Endothelial cell of umbilical vein (primary cell): Measurements from ENCODE around the gene OR2L8. TPM values are rescaled to one million over a fixed set of nuclear protein-coding genes. Genes with fewer than 3 reads are reported as not detected.

Experiments
- BruUV-seq: library from RNA; stranded (reverse); fragments of 400-500 nt; replicated peaks from 2 replicates; lab custom pipeline; 2021; lab: Mats Ljungman, UMichigan
- CTCF ChIA-PET: fragments of 300-600, 350-600 bp; sonication (Branson Sonifier 250); formaldehyde crosslinking; loops from one replicate; lab custom pipeline; 2021; ENCODE audit warnings: antibody characterized with exemption, inconsistent platforms; lab: Charles Lee
- POLR2A ChIA-PET: fragments of 300-600, 350-600 bp; sonication (Branson Sonifier 250); formaldehyde crosslinking; loops from one replicate; lab custom pipeline; 2021; ENCODE audit warnings: antibody characterized with exemption, inconsistent platforms; lab: Charles Lee
- DNase-seq: peaks from one replicate; pipeline ENCODE4 v3.0.0-alpha.2; 2011; ENCODE audit warnings: low read depth, low spot score
- FAIRE-seq: peaks from 2 replicates; lab custom pipeline; 2011; peaks lifted over from hg19 to GRCh38; lab: Jason Lieb, UNC
- H2AFZ ChIP-seq: 2 replicates; pipeline ENCODE4 v1.6.0; 2012; ENCODE audit warnings: low read depth, low read length, control low read depth, inconsistent platforms
- H3K27ac ChIP-seq: 2 replicates; pipeline ENCODE4 v1.5.1; 2011; ENCODE audit warnings: low read depth, mild to moderate bottlenecking, control low read depth, low read length, moderate library complexity; ENCODE audit not compliant: insufficient read depth
- H3K27me3 ChIP-seq, 2 experiments: 2 replicates each; pipeline versions ENCODE4 v1.6.0 to v1.6.1; 2011; ENCODE audit warnings: low read length in 2 of 2, mixed read lengths in 1 of 2; ENCODE audit not compliant: control insufficient read depth in 2 of 2, insufficient read depth in 2 of 2
- H3K36me3 ChIP-seq, 2 experiments: 2 replicates in 1 of 2; 3 replicates in 1 of 2; pipeline ENCODE4 v1.5.1; 2011; ENCODE audit warnings: low read length in 2 of 2, mild to moderate bottlenecking in 1 of 2, moderate library complexity in 1 of 2; ENCODE audit not compliant: control insufficient read depth in 2 of 2, insufficient read depth in 2 of 2; ENCODE audit errors: extremely low read depth in 1 of 2
- H3K4me1 ChIP-seq: 3 replicates; pipeline ENCODE4 v1.5.1; 2011; ENCODE audit warnings: mild to moderate bottlenecking, low read length; ENCODE audit not compliant: control insufficient read depth, insufficient read depth; ENCODE audit errors: extremely low read depth
- H3K4me2 ChIP-seq: 2 replicates; pipeline ENCODE4 v1.6.1; 2011; ENCODE audit warnings: low read length, control low read depth, mixed read lengths; ENCODE audit not compliant: insufficient read depth
- H3K4me3 ChIP-seq, 3 experiments: fragments of 200-600 bp in 1 of 3; sonication (generic), shearing (Covaris generic) in 1 of 3; replicated peaks in 1 of 3; 2 replicates each; pipeline ENCODE4 v1.5.1; 2011 to 2016; ENCODE audit warnings: control low read depth in 3 of 3, low read length in 3 of 3, mild to moderate bottlenecking in 2 of 3, inconsistent platforms in 1 of 3, low read depth in 1 of 3, moderate library complexity in 1 of 3; ENCODE audit not compliant: insufficient read depth in 1 of 3
- H3K79me2 ChIP-seq: 2 replicates; pipeline ENCODE4 v1.6.0; 2012; ENCODE audit warnings: low read length, inconsistent platforms; ENCODE audit not compliant: control insufficient read depth, insufficient read depth
- H3K9ac ChIP-seq: replicated peaks from 2 replicates; pipeline ENCODE3; 2011; ENCODE audit warnings: low read length, control low read depth; ENCODE audit not compliant: insufficient read depth; ENCODE audit errors: extremely low read depth
- H3K9me1 ChIP-seq: replicated peaks from 3 replicates; pipeline ENCODE4 v1.6.0; 2011; ENCODE audit warnings: mild to moderate bottlenecking, low read length; ENCODE audit not compliant: control insufficient read depth, insufficient read depth; ENCODE audit errors: extremely low read depth
- H3K9me3 ChIP-seq: replicated peaks from 2 replicates; pipeline ENCODE4 v1.5.1; 2012; ENCODE audit warnings: low read length, inconsistent platforms; ENCODE audit not compliant: control insufficient read depth, insufficient read depth
- H4K20me1 ChIP-seq: replicated peaks from 2 replicates; pipeline ENCODE3; 2011; ENCODE audit warnings: mild to moderate bottlenecking, low read length; ENCODE audit not compliant: control insufficient read depth, insufficient read depth; ENCODE audit errors: extremely low read depth
- EZH2 ChIP-seq: IDR thresholded peaks from 2 replicates; pipeline ENCODE4 v1.6.1; 2012; ENCODE audit warnings: borderline replicate concordance, low read depth, mild to moderate bottlenecking, moderate library complexity, low read length, inconsistent platforms; ENCODE audit not compliant: severe bottlenecking
- FOS ChIP-seq: IDR thresholded peaks from 2 replicates; pipeline ENCODE4 v1.6.1; 2011; ENCODE audit warnings: mild to moderate bottlenecking, low read length, moderate library complexity, borderline replicate concordance; ENCODE audit not compliant: insufficient read depth
- GATA2 ChIP-seq: IDR thresholded peaks from 2 replicates; pipeline ENCODE4 v1.7.0; 2011; ENCODE audit warnings: low read depth, mild to moderate bottlenecking, moderate library complexity, mixed read lengths, low read length; ENCODE audit not compliant: insufficient read length, insufficient read depth
- JUN ChIP-seq: IDR thresholded peaks from 2 replicates; pipeline ENCODE4 v1.6.1; 2011; ENCODE audit warnings: borderline replicate concordance, low read depth; ENCODE audit not compliant: insufficient read length, insufficient read depth
- MYC ChIP-seq: IDR thresholded peaks from one replicate; pipeline ENCODE4 v1.6.1; 2011; ENCODE audit warnings: mild to moderate bottlenecking, low read depth, low read length
- POLR2A ChIP-seq: IDR thresholded peaks from 2 replicates; pipeline ENCODE4 v1.6.1; 2012; ENCODE audit warnings: low read depth, mild to moderate bottlenecking, control low read depth, low read length
- POLR2AphosphoS5 ChIP-seq: IDR thresholded peaks from 2 replicates; pipeline ENCODE4 v1.6.1; 2012; ENCODE audit warnings: low read depth, mild to moderate bottlenecking, control low read depth, low read length, moderate library complexity; ENCODE audit not compliant: insufficient read depth
- dilution Hi-C: fragments of 300-500 bp; cut with MboI; formaldehyde crosslinking; loops from one replicate; pipeline ENCODE4 v1.15.0; 2019; ENCODE audit warnings: low sequenced_read_pairs; ENCODE audit not compliant: extremely low pct_ligation_motif_present
- intact Hi-C: fragments of 100-400 bp; cut with micrococcal nuclease; formaldehyde crosslinking; loops from one replicate; pipeline ENCODE4 v1.10.0; 2022
- polyA plus RNA-seq, 4 experiments: library from polyadenylated mRNA; depleted of rRNA in 3 of 4; stranded (reverse) in 3 of 4; unstranded in 1 of 4; fragments of >200 nt; gene quantifications; 2 replicates each; pipeline versions ENCODE4 v1.2.1 to v1.2.3, GENCODE V29; 2011 to 2012; ENCODE audit warnings: missing spikeins in 1 of 4
- total RNA-seq: library from RNA; stranded (reverse); gene quantifications from 2 replicates; pipeline ENCODE4 v1.2.3, GENCODE V29; 2021
- TF ChIP-seq, protein P1 (sequence below), 2 donors: IDR thresholded peaks; 1 replicate in 1 of 2; 2 replicates in 1 of 2; pipeline ENCODE4 v1.5.1; 2011; ENCODE audit warnings: low read length in 2 of 2, mild to moderate bottlenecking in 2 of 2, moderate library complexity in 2 of 2, control low read depth in 1 of 2, inconsistent platforms in 1 of 2, low read depth in 1 of 2; ENCODE audit not compliant: insufficient read depth in 1 of 2; ENCODE audit errors: extremely low read depth in 1 of 2
- TF ChIP-seq, protein P2 (sequence below): IDR thresholded peaks from 2 replicates; pipeline ENCODE4 v1.6.1; 2011; ENCODE audit not compliant: insufficient read depth, insufficient read length

OR2L8 gene
- total and polyA plus RNA-seq, 2 donors (not counting 3 experiments of a cell fraction or from before 2014, with no cell fraction given): not detected

DNA sequence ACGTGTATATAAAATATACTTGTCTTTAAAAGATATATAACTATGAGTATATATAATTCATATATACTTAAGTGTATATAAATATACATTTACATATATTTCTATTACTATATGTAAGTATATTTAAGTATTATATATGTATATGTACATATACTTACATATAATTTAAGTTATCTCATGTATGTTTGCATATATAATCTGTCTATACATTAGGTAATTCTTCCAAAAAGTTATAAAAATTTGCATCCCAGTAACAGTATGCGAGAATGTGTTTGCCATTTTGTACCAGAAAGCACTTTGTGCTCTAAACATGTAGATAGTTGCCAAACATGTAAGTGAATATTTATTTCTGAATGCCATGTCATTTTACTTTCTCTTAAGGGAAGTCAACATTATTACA, 16.3 kb downstream of the OR2L8 start, which contains the start of gene OR2AK2:
OR2AK2 (plus strand) TSS at position 301 of the 400 bp plus-strand sequence. CDS start 144 bp downstream, outside the sequence.
- DNase-seq (no peak), FAIRE-seq (no peak)
- Histone ChIP-seq H3K9ac (no peak within 1 kb of the TSS), H3K27me3 (no peaks in the 10 kb centered on the region), H3K4me1 (no peaks in the 10 kb centered on the region), H3K9me3 (peaks cover 6% of the 10 kb centered on the region), H4K20me1 (no peaks in the 10 kb centered on the region), H3K4me3 (no peak within 1 kb of the TSS), H3K79me2 (no peaks in the 10 kb centered on the region), H3K9me1 (no peaks in the 10 kb centered on the region), H3K36me3 (no peaks in the 10 kb centered on the region), H2AFZ (no peak within 1 kb of the TSS), H3K27ac (no peak within 1 kb of the TSS), H3K4me2 (no peak within 1 kb of the TSS)
- BruUV-seq: no TSS peak
- intact Hi-C loops (no loop called here), dilution Hi-C loops (no loop called here)
- ChIA-PET CTCF (no interaction called here), POLR2A (no interaction called here)
- TF ChIP-seq, protein P1, sequence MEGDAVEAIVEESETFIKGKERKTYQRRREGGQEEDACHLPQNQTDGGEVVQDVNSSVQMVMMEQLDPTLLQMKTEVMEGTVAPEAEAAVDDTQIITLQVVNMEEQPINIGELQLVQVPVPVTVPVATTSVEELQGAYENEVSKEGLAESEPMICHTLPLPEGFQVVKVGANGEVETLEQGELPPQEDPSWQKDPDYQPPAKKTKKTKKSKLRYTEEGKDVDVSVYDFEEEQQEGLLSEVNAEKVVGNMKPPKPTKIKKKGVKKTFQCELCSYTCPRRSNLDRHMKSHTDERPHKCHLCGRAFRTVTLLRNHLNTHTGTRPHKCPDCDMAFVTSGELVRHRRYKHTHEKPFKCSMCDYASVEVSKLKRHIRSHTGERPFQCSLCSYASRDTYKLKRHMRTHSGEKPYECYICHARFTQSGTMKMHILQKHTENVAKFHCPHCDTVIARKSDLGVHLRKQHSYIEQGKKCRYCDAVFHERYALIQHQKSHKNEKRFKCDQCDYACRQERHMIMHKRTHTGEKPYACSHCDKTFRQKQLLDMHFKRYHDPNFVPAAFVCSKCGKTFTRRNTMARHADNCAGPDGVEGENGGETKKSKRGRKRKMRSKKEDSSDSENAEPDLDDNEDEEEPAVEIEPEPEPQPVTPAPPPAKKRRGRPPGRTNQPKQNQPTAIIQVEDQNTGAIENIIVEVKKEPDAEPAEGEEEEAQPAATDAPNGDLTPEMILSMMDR (IDR thresholded peaks at IDR 0.05; ENCODE audit: extremely low read depth in 1 of 2, insufficient read depth in 1 of 2, low read depth in 1 of 2, low read length in 2 of 2): no peak
- TF ChIP-seq, protein P2, sequence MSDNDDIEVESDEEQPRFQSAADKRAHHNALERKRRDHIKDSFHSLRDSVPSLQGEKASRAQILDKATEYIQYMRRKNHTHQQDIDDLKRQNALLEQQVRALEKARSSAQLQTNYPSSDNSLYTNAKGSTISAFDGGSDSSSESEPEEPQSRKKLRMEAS: no peak
- TF ChIP-seq JUN (no peak), POLR2A (no peak), POLR2AphosphoS5 (no peak), GATA2 (no peak), EZH2 (no peak), MYC (no peak), FOS (no peak)
